Measurements from ENCODE around the gene IL25.

IL25 gene

DNA sequence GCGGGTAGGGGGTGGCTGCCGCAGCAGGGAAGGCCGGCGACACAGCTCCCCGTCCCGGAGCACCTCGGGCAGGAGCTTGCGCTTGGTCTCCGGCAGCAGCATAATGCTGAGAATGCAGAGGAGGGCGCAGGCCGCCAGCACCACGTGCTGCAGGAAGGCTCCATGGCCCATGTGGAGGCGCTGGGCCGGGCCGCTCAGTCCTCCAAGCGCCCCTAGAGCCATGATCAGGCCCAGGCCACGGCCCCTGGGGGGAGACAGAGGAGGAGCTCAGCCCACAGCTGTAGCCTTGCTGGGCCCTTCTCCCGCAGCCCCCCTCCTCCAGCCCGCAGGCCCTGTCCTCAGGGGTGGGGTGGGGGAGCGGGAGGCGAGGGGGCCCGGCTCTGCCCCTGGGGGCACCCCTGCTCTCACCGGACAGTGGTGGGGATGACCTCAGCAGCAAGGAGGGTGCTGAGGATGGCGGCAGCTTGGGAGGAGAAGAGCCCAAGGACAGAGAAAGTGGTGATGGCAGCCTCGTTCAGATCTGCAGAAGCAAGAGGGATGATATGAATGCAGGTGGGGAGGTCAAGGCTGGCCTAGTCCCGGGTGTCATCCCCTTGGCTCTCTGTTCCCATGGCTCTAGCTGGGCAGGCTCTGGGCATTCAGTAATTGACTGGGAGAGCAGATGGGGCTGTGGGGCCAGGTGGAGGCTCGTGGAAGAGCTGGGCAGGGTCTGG lies 25.8 kb upstream of the IL25 start:
- Histone ChIP-seq H3K9ac (ENCODE audit: low read length) (no peak overlapping the region), H3K27me3 (ENCODE audit: control insufficient read depth, insufficient read depth, low read length) (peaks cover 4% of the 10 kb centered on the region), H3K4me3 (ENCODE audit: low read length) (no peak overlapping the region), H3K4me1 (ENCODE audit: control insufficient read depth, insufficient read depth, low read length) (peaks cover 3% of the 10 kb centered on the region), H3K27ac (ENCODE audit: low read depth, low read length) (no peak overlapping the region), H3K36me3 (ENCODE audit: control insufficient read depth, insufficient read depth, low read length) (no peaks in the 10 kb centered on the region)

DNA sequence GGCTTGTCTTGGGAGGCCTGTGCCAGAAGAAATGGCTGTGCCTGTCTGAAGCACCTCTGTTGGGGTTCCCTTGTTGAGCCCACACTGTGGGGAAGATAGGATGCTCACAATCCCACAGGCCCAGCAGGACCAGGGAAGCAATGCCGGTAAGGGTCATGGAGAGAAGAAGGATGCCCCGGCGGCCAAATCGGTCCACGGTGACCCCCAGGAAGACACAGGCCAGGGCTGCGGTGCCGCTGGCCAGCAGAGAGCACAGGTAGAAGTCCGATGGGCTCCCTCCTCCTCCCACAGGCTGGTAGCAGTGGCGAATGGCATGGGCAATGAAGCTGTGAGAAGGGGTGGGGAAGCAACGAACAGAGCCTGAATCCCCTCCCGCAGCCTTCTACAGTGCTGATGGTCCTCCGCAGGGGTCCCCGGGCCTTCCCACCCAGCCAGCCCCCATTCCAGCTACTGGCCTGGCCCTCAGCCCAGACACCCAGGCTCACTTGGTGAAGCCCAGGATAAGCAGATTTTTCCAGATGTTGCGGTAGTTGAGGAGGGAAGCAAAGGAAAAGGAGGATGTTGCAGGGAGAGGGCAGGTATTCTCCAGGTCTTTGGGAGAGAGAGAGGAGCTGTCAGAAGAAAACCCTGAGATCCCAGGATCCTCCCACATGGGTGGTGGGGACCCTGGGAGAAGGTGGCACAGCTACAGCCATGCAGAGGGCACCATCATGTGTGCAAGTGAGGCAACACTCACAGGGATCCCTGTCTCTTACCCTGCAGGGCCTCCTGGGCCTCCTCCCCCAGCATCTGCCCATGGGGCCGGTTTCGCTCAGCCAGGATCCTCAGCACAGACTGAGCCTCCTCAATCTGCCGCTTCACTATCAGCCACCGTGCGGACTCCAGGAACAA lies 25.0 kb upstream of the IL25 start:
- H3K27ac ChIP-seq (ENCODE audit: low read depth, low read length) = no peak overlapping the region
- H3K9ac ChIP-seq (ENCODE audit: low read length) = no peak overlapping the region
- H3K36me3 ChIP-seq (ENCODE audit: control insufficient read depth, insufficient read depth, low read length) = no peaks in the 10 kb centered on the region
- peaks cover 4% of the 10 kb centered on the region for H3K4me1 ChIP-seq (ENCODE audit: control insufficient read depth, insufficient read depth, low read length)
- no peak overlapping the region for H3K4me3 ChIP-seq (ENCODE audit: low read length)
- peaks cover 4% of the 10 kb centered on the region for H3K27me3 ChIP-seq (ENCODE audit: control insufficient read depth, insufficient read depth, low read length)

DNA sequence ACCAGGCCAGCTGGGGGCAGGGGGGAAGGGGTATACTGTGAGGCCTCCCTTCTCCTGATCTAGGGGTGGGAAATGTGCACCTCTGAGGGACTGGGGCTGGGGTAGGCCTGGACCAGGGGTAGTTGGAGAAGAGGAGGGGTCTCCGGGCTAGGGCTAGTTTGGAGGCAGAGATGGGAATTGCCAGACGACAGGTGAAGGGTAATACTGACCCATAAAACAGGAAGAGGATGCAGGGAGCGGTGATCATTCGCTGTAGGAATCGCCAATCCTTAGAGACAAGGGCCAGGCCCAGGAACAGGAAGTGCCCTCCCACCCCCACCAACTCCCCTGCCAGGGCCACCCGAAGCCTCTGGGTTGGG lies 24.3 kb upstream of the IL25 start:
- H3K27ac ChIP-seq (ENCODE audit: low read depth, low read length) = no peak overlapping the region

DNA sequence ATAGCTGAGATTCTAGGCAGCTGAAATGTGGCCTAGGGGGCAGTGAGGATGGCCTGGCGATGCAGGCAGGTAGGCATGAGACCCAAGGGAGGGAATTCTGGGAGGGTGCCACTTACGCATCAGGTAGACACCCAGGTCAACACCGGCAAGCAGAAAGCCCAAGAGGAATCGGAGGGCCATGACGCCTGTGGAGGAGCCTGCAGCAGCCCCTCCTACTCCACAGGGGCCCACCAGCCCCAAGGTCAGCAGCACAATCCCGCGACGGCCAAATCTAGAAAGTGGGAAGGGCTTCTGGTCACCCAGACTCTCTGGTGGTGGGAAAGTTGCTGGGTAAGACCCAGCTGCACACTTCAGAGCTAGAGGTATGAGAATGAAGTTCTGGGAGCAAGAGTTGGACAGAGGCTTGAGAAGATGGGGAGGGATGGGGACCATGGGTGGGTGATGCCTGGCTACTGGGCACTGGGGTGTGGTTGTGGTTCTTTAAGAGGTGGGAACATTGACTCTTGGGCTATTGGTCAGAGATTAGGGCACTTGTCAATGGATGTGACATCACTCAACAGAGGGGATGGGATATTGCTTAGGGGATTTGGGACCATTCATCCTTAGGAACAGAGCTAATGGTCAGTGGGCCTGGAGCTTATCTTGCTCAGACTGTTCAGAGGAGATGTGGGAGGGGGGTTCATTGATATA lies 23.3 kb upstream of the IL25 start:
- Histone ChIP-seq H3K36me3 (ENCODE audit: control insufficient read depth, insufficient read depth, low read length) (no peaks in the 10 kb centered on the region), H3K27me3 (ENCODE audit: control insufficient read depth, insufficient read depth, low read length) (peaks cover 4% of the 10 kb centered on the region), H3K4me1 (ENCODE audit: control insufficient read depth, insufficient read depth, low read length) (peaks cover 4% of the 10 kb centered on the region), H3K27ac (ENCODE audit: low read depth, low read length) (no peak overlapping the region), H3K4me3 (ENCODE audit: low read length) (no peak overlapping the region), H3K9ac (ENCODE audit: low read length) (no peak overlapping the region)

More for the DNA sequence above, 24.3 kb upstream of the IL25 start:
- H3K36me3 ChIP-seq (ENCODE audit: control insufficient read depth, insufficient read depth, low read length) = no peaks in the 10 kb centered on the region
- H3K27me3 ChIP-seq (ENCODE audit: control insufficient read depth, insufficient read depth, low read length) = peaks cover 4% of the 10 kb centered on the region
- H3K4me3 ChIP-seq (ENCODE audit: low read length) = no peak overlapping the region
- H3K9ac ChIP-seq (ENCODE audit: low read length) = no peak overlapping the region
- peaks cover 4% of the 10 kb centered on the region for H3K4me1 ChIP-seq (ENCODE audit: control insufficient read depth, insufficient read depth, low read length)

DNA sequence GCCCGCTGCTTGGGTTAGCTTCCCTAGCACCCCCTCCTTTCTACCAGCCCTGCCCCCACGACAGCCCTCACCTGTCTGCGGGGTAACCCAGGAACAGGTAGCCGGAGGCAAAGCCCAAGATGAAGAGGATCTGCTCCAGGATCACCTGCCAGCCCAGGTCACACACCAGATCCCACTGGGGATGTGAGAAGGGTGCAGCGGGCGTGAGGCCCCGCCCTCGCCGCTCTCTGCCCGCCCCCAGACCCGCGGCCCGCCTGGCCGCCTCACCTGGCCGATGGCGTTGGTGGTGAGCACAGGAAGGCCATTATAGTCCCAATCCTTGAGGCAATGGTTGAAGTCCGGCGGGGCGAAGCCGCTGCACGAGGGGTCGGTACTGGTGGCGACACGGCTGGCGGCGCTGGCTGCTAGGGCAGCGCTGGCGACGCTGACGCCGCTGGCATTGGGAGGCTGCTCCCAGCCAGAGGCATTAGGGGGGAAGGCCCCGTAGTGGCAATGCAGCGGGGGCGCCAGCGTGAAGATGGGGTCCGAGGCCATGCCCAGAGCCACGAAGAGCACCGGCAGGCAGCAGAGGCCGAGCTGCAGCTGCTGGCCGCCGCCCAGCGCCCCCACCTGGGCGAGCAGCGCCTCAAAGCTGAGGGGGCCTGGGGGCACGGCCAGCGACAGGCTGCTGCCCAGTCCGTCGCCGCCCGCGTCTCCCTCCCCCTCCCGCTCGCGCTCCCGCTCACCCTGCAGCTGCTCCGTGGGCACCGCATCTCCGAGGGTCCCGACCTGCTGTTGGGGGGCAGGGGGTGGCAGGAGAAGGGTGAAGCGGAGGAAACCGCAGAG lies 20.7 kb upstream of the IL25 start:
- H3K4me3 ChIP-seq (ENCODE audit: low read length) = peak overlapping the region; percentile 71
- peaks cover 4% of the 10 kb centered on the region for H3K4me1 ChIP-seq (ENCODE audit: control insufficient read depth, insufficient read depth, low read length)
- H3K27me3 ChIP-seq (ENCODE audit: control insufficient read depth, insufficient read depth, low read length) = peaks cover 4% of the 10 kb centered on the region
- H3K27ac ChIP-seq (ENCODE audit: low read depth, low read length) = peak overlapping the region; percentile 49
- no peak overlapping the region for H3K9ac ChIP-seq (ENCODE audit: low read length)
- H3K36me3 ChIP-seq (ENCODE audit: control insufficient read depth, insufficient read depth, low read length) = no peaks in the 10 kb centered on the region

DNA sequence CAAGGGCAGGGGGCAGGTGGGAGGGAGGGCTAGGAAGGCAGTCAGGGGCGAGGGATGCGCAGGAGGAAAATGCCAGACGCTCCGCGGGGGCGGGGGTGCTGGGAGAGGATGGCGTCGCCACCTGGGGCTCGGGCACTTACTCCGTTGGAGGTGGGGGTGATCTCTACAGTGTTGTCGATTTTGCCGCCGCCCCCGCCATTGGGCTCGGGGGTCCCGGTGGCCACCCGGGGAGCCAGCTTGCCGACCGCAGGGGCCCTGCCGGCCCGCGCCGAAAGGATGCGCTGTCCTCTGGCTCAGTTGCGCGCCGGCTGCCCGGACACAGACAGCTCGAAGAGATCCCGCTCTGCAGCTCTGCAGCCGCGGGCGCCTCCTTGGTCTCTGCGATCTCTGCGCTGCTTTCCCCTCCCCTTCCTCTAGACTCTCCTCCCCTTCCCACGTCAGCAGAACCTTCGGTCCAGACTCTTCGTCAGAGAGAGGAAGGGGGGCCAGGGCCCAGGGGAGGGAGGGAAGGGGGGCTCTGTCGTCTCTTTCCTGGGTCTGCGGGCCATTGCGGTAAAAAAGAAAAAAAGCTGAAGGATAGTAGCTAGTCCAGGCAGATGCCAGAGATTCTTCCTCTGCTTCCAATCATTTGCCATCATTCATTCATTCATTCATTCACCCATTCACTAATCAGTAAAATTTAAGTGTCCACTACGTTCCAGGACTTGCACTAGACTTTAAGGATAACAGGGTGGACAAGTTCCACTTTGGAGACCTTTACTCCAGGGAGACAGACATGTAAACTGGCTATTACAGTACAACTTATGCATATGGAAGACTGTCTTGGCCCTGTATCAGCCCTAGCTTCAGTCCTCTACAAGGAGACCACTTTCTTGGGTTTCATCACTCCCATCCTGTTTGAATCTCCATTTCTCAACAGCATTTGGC lies 19.8 kb upstream of the IL25 start, which contains the start of gene SLC22A17:
TSS of gene SLC22A17 (minus strand) at position 382 of the 927 bp plus-strand sequence.
- Histone ChIP-seq H3K9ac (ENCODE audit: low read length) (no peak within 1 kb of the TSS), H3K27me3 (ENCODE audit: control insufficient read depth, insufficient read depth, low read length) (peaks cover 4% of the 10 kb centered on the region), H3K4me3 (ENCODE audit: low read length) (peak within 1 kb of the TSS; percentile 71), H3K4me1 (ENCODE audit: control insufficient read depth, insufficient read depth, low read length) (peaks cover 4% of the 10 kb centered on the region), H3K36me3 (ENCODE audit: control insufficient read depth, insufficient read depth, low read length) (no peaks in the 10 kb centered on the region), H3K27ac (ENCODE audit: low read depth, low read length) (peak within 1 kb of the TSS; percentile 52)

DNA sequence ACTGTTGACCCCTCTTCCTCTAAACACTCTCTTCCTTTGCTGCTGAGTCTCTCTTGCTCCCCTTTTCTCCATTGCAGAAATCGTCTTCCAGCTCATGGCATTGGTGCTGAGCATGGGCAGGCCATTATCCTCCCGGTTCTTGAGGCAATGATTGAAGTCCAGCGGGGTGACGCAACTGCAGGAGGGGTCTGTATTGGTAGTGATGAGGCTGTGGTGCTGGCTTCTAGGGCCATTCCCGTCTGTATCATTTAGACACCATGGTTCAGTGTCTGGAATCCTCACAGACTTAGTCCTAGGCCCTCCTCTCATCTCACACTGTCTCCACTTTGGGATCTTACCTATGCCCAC lies 19.2 kb upstream of the IL25 start:
- Histone ChIP-seq H3K27ac (ENCODE audit: low read depth, low read length) (no peak overlapping the region), H3K4me3 (ENCODE audit: low read length) (no peak overlapping the region), H3K9ac (ENCODE audit: low read length) (no peak overlapping the region)

DNA sequence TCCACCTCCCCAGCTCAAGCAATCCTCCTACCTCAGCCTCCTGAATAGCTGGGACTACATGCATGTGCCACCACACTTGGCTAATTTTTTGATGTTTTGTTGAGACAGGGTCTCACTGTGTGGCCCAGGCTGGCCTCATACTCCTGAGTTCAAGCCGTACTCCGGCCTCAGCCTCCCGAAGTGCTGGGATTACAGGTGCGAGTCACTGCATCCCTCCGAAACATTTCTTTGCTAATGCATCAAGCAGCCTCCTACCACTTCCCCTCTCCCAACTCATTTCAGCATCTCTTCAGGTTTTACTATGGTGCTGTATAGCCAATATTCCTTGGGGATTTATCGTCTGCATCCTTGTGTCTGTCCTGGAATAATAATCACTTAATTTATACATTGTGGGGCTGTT lies 17.6 kb upstream of the IL25 start:
- H3K27me3 ChIP-seq (ENCODE audit: control insufficient read depth, insufficient read depth, low read length) = peaks cover 4% of the 10 kb centered on the region
- no peak overlapping the region for H3K9ac ChIP-seq (ENCODE audit: low read length)
- no peak overlapping the region for H3K27ac ChIP-seq (ENCODE audit: low read depth, low read length)
- peaks cover 4% of the 10 kb centered on the region for H3K4me1 ChIP-seq (ENCODE audit: control insufficient read depth, insufficient read depth, low read length)
- no peaks in the 10 kb centered on the region for H3K36me3 ChIP-seq (ENCODE audit: control insufficient read depth, insufficient read depth, low read length)
- H3K4me3 ChIP-seq (ENCODE audit: low read length) = no peak overlapping the region

More for the DNA sequence above, 19.2 kb upstream of the IL25 start:
- H3K27me3 ChIP-seq (ENCODE audit: control insufficient read depth, insufficient read depth, low read length) = peaks cover 4% of the 10 kb centered on the region
- H3K4me1 ChIP-seq (ENCODE audit: control insufficient read depth, insufficient read depth, low read length) = peaks cover 4% of the 10 kb centered on the region
- no peaks in the 10 kb centered on the region for H3K36me3 ChIP-seq (ENCODE audit: control insufficient read depth, insufficient read depth, low read length)

DNA sequence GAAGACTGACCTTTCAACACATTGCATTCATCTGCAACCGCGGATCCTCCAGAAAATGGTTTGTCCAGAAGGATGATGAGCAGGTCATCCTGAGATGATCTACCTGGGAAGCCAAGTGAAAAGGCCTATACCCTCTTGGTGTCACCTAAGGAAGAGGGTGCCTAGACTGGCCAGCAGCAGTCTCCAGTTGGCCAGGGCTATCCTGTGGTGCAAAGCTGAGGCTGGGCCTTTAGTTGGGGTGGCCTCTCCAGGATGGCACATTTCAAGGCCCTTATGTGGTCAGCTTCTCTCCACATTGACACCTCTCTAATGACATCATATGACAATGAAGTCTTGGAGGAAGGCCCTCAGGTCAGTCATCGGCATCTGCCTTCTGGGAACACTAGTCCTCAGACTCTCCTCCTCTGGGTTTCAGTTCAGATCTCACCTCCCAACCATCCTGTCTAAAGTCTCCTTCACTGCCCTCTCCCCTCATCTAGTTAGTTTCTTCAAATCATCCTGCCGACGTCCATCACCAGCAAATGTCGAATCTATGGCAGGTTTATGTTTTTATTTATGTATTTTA lies 16.7 kb upstream of the IL25 start:
- Histone ChIP-seq H3K4me3 (ENCODE audit: low read length) (no peak overlapping the region), H3K9ac (ENCODE audit: low read length) (no peak overlapping the region), H3K4me1 (ENCODE audit: control insufficient read depth, insufficient read depth, low read length) (peaks cover 4% of the 10 kb centered on the region), H3K36me3 (ENCODE audit: control insufficient read depth, insufficient read depth, low read length) (no peaks in the 10 kb centered on the region), H3K27me3 (ENCODE audit: control insufficient read depth, insufficient read depth, low read length) (peaks cover 4% of the 10 kb centered on the region), H3K27ac (ENCODE audit: low read depth, low read length) (no peak overlapping the region)

DNA sequence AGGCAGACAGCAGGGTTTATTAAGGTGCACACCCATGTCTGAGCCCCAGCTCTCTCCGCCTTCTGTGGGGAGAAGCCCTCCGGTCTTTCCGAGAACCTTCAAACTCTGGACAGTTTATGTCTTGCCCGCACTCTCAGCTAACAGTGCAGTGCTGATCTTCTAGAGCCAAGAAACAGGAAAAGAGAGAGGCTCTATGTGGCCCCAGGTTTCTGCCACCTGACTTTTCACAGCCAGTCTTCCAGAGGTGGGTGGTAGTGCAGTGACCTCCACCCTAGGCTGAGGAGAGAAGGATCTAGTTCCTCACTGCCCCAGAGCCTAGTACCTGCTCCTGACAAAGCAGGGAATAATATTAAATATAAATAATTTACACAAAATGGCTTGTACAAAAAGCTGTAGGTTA lies 15.9 kb upstream of the IL25 start:
- Histone ChIP-seq H3K4me3 (ENCODE audit: low read length) (no peak overlapping the region), H3K36me3 (ENCODE audit: control insufficient read depth, insufficient read depth, low read length) (no peaks in the 10 kb centered on the region), H3K9ac (ENCODE audit: low read length) (no peak overlapping the region), H3K4me1 (ENCODE audit: control insufficient read depth, insufficient read depth, low read length) (peaks cover 4% of the 10 kb centered on the region), H3K27ac (ENCODE audit: low read depth, low read length) (no peak overlapping the region), H3K27me3 (ENCODE audit: control insufficient read depth, insufficient read depth, low read length) (peaks cover 2% of the 10 kb centered on the region)

DNA sequence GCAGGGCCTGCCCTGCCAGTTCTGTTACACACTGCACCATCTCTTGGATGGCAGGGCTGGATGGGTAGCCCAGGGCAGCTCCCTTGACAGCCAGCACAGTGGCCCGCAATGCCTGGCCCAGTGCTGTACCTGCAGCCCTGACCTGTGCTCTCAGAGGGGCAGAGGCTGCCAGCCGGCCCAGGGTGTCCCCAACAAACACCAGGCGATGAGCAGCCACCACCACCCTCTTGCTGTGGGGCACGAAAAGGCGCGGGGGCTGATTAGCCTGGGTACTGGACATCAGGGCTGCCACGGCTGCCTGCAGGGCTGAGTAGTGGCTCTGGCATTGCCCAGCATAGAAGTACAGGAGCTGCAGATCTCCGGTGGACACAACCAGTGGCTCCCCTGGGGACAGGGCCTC lies 15.3 kb upstream of the IL25 start:
- H3K9ac ChIP-seq (ENCODE audit: low read length) = no peak overlapping the region
- peaks cover 2% of the 10 kb centered on the region for H3K4me1 ChIP-seq (ENCODE audit: control insufficient read depth, insufficient read depth, low read length)
- H3K27me3 ChIP-seq (ENCODE audit: control insufficient read depth, insufficient read depth, low read length) = no peaks in the 10 kb centered on the region
- no peak overlapping the region for H3K27ac ChIP-seq (ENCODE audit: low read depth, low read length)
- no peak overlapping the region for H3K4me3 ChIP-seq (ENCODE audit: low read length)
- H3K36me3 ChIP-seq (ENCODE audit: control insufficient read depth, insufficient read depth, low read length) = no peaks in the 10 kb centered on the region
